AG09309 (cell line): Measurements from ENCODE around the gene CCNK.
A peak's percentile ranks its signal among the peaks of the same experiment; 100 is the strongest.

Source experiments
- DNase-seq: peaks from one replicate; pipeline ENCODE4 v3.0.0-alpha.2; 2010; ENCODE audit warnings: low read depth
- H3K4me3 ChIP-seq: 2 replicates; pipeline ENCODE4 v1.5.1; 2011; ENCODE audit warnings: mild to moderate bottlenecking, low read depth, low read length, moderate library complexity; ENCODE audit not compliant: control insufficient read depth
- CTCF ChIP-seq: IDR thresholded peaks from 2 replicates; pipeline ENCODE4 v1.5.1; 2011; ENCODE audit warnings: mild to moderate bottlenecking, low read depth, low read length, inconsistent platforms; ENCODE audit not compliant: insufficient read depth, control insufficient read depth; ENCODE audit errors: missing control alignments

The CCNK gene

DNA sequence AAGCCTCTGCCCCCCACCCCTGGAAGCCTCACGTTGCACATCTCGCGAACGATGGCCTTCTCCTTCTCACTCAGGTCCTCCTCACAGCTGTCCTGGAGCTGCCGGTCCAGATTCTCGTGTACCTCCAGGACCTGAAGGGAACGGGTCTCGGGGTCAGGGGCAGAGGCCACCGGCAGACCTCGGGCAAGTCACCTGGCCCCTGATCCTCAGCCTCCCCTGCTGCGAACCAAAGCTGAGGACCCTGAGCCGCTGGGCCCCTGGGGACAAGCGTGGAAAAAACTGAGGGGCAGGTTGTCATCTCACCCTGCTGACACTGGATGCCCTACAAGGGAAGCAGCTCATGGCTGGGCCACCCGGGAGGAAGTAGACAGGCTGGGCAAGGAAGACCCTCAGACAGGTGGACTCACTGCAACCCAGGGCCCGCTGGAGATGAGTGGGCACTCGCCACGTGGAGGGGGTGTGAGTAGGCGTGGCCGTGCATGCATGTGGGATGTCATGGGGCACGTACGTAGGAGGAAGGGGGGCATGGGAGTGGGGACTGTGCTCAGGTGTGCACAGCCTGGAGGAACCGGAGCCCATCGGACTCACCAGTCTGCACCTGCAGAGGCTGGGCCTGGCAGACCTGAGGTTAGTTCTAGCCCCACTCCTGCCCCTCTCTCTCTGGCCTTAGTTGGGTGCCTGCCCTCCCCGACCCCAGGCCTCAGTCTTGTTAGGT, 35.1 kb downstream of the CCNK start:
- TF ChIP-seq CTCF, result no peak
- no peak overlapping the region for H3K4me3 ChIP-seq
- DNase-seq, result no peak

DNA sequence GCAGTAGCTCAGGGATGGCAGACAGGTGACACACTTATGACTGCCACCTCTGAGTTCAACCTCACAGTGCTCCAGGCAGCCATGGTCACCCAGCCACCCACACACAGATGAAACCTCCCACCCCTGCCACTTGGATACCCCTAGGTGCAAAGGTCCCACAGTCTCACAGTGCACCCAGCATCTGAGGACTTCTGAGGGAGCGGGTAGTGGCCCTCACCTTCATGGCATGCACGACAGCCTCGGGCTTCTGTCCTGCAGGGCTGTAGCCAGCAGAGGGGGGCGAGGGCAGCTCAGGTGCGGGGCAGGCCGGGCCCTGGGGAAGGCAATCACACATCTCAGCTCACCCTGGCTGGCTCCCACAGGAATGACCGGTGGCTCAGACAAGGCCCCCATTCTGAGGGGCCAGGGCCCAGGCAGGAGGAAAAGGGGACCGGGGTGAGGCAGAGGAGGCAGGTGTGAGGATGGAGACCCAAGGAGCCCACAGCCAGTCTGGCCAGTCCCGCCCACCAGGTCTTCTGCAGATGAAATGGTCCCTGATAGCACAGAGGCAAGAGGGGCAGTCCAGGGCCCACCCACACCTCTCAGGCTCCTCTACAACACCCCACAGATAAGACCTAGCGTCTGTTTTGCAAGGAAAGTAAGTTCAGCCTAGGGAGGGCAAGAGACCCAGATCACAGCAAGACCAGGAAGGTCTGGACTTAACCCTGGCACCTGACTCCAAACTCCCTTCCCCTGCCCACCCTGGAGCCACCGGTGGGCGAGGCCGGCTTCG, 35.8 kb downstream of the CCNK start:
- H3K4me3 ChIP-seq, result no peak overlapping the region
- DNase-seq, result no peak
- no peak for TF ChIP-seq CTCF

DNA sequence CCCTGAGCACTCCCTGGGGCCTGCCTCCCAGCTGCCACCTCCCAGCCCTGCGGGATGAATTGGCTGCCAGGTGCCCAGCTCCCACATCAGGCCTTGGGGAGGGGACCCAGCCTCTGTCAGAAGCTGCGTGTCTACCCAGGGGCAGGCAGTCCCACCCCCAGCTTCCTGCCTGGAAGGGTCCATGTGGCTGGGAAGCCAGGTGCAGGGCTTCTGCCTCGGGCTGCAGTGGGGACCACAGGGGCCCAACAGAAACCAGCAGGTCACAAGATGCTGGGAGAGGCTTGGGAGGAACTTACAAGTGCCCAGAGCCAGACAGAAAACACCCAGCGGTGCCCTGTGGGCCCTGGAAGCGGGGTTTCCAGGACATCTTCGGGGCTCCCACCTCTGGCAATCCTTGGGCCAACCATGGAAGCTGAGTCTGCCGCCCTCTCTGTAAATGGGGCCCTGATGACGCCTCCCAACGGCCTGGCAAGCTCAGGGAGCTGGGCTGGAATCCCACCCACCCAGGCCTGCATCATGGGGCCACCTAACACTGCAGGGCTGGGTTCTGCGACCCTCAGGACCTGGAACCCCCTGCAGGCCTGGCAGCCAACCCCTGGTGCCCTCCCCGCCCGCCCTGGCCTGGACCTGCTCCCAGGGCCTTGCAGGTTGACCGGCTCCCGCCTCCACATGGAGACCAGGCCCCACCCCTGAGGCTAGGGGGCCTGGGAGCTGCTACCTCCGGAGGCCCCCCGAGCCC, 36.6 kb downstream of the CCNK start:
- TF ChIP-seq CTCF, result no peak
- DNase-seq, result no peak
- no peak overlapping the region for H3K4me3 ChIP-seq

DNA sequence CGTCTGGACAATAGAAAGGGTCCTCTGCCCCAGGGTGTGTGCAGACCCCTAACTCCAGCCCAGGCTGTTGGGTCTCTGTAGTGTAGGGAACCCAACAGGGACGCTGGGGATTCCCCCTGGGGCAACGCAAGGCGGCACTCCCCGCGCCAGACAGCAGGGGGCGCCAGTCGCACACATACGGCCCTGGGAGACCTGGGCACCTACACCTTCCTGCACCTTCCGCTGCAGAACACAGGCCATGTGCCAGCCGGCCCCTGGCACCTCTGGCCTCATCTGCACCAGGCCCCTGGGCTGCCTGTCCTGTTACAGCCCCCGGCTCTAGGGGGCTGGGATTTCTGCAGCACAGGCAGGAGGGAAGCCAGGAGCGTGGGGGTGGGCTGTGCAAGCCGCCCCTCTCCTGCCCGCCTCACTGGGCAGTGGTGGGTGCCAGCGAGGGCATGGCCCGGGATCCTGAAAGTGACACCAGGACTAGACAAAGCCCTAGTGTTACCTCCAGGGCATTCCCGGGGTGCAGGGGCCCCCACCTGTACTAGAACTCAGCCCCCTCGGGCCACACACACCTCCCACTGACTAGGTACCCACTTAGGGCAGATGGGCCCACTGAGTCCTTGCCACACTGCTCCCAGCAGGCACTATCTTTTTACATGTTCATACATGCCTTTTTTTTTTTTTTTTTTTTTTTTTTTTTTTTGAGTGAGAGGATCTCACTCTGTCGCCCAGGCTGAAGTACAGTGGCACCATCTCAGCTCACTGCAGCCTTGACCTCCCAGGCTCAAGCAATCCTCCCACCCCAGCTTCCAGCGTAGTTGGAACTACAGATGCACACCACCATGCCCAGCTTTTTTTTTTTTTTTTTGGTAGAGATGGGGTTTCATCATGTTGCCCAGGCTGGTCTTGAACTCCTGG, 37.5 kb downstream of the CCNK start:
- TF ChIP-seq CTCF, result peak; percentile 97
- no peak overlapping the region for H3K4me3 ChIP-seq
- no peak for DNase-seq

GRCh38 chr14:99519347-99519881, 38.2 kb downstream of the CCNK start:
- TF ChIP-seq CTCF, result no peak
- no peak overlapping the region for H3K4me3 ChIP-seq
- no peak for DNase-seq
